ENCODE results near the gene BTBD18. TPM values are rescaled to one million over a fixed set of nuclear protein-coding genes. Genes with fewer than 3 reads are reported as not detected.

Gene BTBD18
- not detected for total RNA-seq

DNA sequence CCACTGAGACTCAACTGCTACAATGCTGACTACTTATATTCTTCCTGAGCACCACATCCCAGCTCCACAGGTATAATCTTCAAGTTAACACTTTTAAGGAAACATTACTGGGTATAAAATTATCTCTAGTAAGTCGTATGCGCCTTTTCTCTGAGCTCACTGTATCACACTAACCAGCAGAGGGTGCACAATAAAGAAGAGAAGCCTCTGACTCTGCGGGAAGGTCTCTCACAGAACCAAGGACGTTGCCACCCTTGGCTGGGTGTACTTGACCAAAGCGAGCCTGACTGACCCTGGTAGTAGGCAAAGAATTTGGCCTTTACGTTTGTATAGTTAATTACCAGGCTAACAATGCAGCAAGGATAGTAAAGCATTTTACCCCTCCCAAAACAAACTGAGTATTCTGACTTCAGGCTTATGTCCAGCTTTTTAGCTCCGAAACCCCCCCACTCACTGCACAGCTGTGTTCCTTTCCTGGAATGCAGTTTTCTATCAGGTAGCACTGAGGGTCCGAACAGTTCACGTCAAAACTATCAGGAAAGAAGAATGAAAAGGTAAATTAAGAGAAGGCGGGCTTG lies at the start of gene BTBD18:
BTBD18 (minus strand) TSS at position 144 of the 578 bp plus-strand sequence. CDS start 631 bp downstream, outside the sequence.
- CTCF ChIA-PET: interaction anchor here (1.2 to 2.2 kb wide), 4 partner anchors 10 to 51 kb away, joined by 3 to 33 read pairs (median 10); partner anchors contain the start of genes CTNND1 and SELENOH
- no peak for ATAC-seq
- DNase-seq: no peak
- Mint-ChIP-seq H3K27me3 (no peaks in the 10 kb centered on the region), H3K4me1 (peaks cover 9% of the 10 kb centered on the region), H3K27ac (no peak within 1 kb of the TSS), H3K36me3 (peaks cover 4% of the 10 kb centered on the region), H3K9me3 (ENCODE audit: low read depth) (no peaks in the 10 kb centered on the region), H3K4me3 (no peak within 1 kb of the TSS)

GRCh38 chr11:57801183-57801485 lies 49.5 kb upstream of the BTBD18 start:
- H3K4me3 Mint-ChIP-seq: no peak overlapping the region

DNA sequence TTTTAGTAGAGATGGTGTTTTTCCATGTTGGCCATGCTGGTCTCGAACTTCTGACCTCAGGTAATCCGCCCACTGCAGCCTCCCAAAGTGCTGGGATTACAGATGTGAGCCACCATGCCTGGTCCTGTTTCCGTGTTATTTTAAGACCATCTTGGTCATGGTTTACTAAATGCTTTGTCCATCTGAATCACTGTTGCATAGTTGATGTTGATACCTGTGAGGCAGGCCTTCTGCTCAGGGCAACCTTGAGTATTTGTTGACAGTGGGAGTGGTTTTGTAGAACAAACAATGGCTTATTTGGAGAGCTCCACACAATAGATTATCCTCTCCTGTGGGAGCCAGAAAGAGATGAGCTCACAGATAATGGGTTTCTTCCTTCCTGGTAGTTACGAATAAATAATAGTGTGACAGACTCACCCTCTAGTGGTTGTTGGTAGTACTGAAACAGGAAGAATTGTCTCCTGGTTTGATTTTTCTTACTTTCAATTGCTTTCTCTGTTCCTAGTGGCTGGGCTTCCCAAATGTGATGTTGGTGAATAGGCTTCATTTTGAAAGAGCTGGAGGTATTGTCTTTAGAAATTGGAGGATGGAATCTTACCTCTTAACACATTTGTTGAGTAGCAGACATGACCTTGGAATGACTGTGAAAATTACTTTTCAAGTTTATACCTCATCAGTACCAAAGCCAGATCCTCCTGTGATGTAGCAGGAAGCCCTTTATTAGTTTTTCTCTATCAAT lies 49.0 kb upstream of the BTBD18 start:
- DNase-seq (no peak), ATAC-seq (peak; percentile 93)
- Mint-ChIP-seq H3K36me3 (peaks cover 5% of the 10 kb centered on the region), H3K27me3 (no peaks in the 10 kb centered on the region), H3K4me1 (peaks cover 27% of the 10 kb centered on the region), H3K27ac (peak overlapping the region; percentile 75), H3K4me3 (no peak overlapping the region), H3K9me3 (ENCODE audit: low read depth) (no peaks in the 10 kb centered on the region)
- CTCF ChIA-PET: interaction anchor here (0.6 to 4.4 kb wide), 54 partner anchors 9 to 1344 kb away, joined by 3 to 39 read pairs (median 6); partner anchors contain the start of genes BTBD18, CLP1, CTNND1 and MED19

More at GRCh38 chr11:57801183-57801485, 49.5 kb upstream of the BTBD18 start:
- ATAC-seq: peak; percentile 31
- H3K27me3 Mint-ChIP-seq: no peaks in the 10 kb centered on the region
- peaks cover 27% of the 10 kb centered on the region for H3K4me1 Mint-ChIP-seq
- CTCF ChIA-PET: interaction anchor here (0.8 to 4.4 kb wide), 47 partner anchors 8 to 1344 kb away, joined by 3 to 39 read pairs (median 7); partner anchors contain the start of genes BTBD18, CLP1, CTNND1 and MED19
- H3K27ac Mint-ChIP-seq: peak overlapping the region; percentile 22
- peaks cover 2% of the 10 kb centered on the region for H3K36me3 Mint-ChIP-seq
- no peak for DNase-seq
- H3K9me3 Mint-ChIP-seq (ENCODE audit: low read depth): no peaks in the 10 kb centered on the region

DNA sequence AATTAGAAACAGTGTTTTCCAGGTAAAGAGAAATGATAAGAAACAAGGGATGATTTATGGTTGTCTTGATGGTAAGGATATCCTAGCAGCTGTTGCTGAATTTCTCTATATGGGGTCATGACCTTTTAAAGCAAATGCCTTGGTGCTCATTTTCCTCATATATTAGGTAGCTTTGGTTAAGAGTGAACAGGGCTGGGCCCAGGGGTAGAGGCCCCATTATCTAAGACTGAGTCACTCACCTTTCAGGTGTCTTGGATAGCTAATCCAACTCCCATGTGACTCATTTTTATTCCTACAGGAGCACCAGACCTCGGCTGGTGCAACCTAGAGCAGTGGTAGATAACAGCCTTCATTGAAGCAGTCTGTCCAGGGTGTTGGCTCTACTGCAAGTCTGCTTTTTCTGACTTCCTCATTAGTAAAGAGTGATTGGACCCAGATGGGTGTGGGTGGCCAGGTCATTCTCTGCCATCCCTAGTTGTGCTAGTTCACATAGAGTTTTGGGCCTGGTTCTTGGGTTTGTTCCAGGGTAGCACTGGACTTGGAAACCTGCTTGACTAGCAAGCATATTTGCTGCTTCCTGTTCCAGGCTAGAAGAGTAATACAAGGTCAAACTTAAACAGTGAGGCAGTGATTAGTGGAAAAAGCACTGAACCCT lies 47.4 kb upstream of the BTBD18 start:
- ATAC-seq: no peak
- no peak for DNase-seq
- no peaks in the 10 kb centered on the region for H3K9me3 Mint-ChIP-seq (ENCODE audit: low read depth)
- CTCF ChIA-PET: interaction anchor here (1.5 to 4.4 kb wide), 8 partner anchors 13 to 341 kb away, joined by 3 to 39 read pairs (median 16); partner anchors contain the start of genes BTBD18, MED19, SELENOH and TMX2
- peaks cover 8% of the 10 kb centered on the region for H3K36me3 Mint-ChIP-seq
- no peaks in the 10 kb centered on the region for H3K27me3 Mint-ChIP-seq
- peak overlapping the region; percentile 27 for H3K27ac Mint-ChIP-seq
- H3K4me1 Mint-ChIP-seq: peaks cover 32% of the 10 kb centered on the region
- H3K4me3 Mint-ChIP-seq: no peak overlapping the region

GRCh38 chr11:57793351-57794115 lies 41.9 kb upstream of the BTBD18 start:
- H3K4me1 Mint-ChIP-seq: peaks cover 44% of the 10 kb centered on the region
- no peak for ATAC-seq

GRCh38 chr11:57792870-57793269 lies 41.3 kb upstream of the BTBD18 start:
- H3K27ac Mint-ChIP-seq: peak overlapping the region; percentile 80
- ATAC-seq (no peak), DNase-seq (no peak)
- H3K27me3 Mint-ChIP-seq: no peaks in the 10 kb centered on the region
- peaks cover 46% of the 10 kb centered on the region for H3K4me1 Mint-ChIP-seq
- H3K9me3 Mint-ChIP-seq (ENCODE audit: low read depth): no peaks in the 10 kb centered on the region
- CTCF ChIA-PET: interaction anchor here (2.3 kb wide), 1 partner anchor 8 kb away, joined by 8 read pairs; no protein-coding TSS in a partner anchor
- H3K36me3 Mint-ChIP-seq: peaks cover 9% of the 10 kb centered on the region
- peak overlapping the region; percentile 52 for H3K4me3 Mint-ChIP-seq

More at GRCh38 chr11:57793351-57794115, 41.9 kb upstream of the BTBD18 start:
- no peak for DNase-seq
- H3K4me3 Mint-ChIP-seq: peak overlapping the region; percentile 52
- H3K27me3 Mint-ChIP-seq: no peaks in the 10 kb centered on the region
- peak overlapping the region; percentile 80 for H3K27ac Mint-ChIP-seq
- H3K36me3 Mint-ChIP-seq: peaks cover 9% of the 10 kb centered on the region
- CTCF ChIA-PET: no interaction called here
- no peaks in the 10 kb centered on the region for H3K9me3 Mint-ChIP-seq (ENCODE audit: low read depth)

- Mint-ChIP-seq H3K27ac (peak overlapping the region; percentile 80), H3K9me3 (ENCODE audit: low read depth) (no peaks in the 10 kb centered on the region), H3K36me3 (peaks cover 9% of the 10 kb centered on the region), H3K4me3 (peak overlapping the region; percentile 52), H3K4me1 (peaks cover 47% of the 10 kb centered on the region), H3K27me3 (no peaks in the 10 kb centered on the region)
- CTCF ChIA-PET: interaction anchor here (2.3 kb wide), 1 partner anchor 9 kb away, joined by 8 read pairs; no protein-coding TSS in a partner anchor
- peak; percentile 94 for ATAC-seq
- DNase-seq: peak; percentile 92
These were observed 40.5 kb upstream of the BTBD18 start for GRCh38 chr11:57792060-57792541.

DNA sequence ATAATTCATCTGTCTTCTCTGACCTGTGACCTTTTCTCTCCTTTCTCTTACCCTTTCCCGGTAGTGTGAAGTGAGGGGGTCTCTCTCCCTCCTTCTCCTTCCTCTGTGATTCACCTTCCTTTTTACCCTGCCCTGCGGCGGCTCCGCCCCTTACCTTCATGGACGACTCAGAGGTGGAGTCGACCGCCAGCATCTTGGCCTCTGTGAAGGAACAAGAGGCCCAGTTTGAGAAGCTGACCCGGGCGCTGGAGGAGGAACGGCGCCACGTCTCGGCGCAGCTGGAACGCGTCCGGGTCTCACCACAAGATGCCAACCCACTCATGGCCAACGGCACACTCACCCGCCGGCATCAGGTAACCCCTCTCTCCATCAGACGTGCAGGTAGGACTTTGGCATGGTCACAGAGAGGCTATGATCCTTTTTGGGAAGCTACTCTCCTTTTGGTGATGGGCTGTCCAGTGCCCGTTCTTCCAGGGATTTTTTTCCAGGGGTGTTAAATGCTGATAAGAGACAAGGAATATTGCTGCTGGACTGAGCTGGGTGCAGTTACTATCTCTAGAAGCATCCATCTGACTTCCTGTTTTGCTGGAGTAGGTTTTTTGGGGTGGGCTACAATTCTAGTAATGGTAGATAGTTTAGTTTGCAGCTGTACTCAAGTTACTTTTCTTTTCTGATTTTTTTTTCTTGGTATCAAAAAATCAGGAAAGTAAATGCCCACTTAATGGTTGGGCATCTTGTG lies 39.9 kb upstream of the BTBD18 start:
- peaks cover 47% of the 10 kb centered on the region for H3K4me1 Mint-ChIP-seq
- H3K36me3 Mint-ChIP-seq: peaks cover 9% of the 10 kb centered on the region
- peak overlapping the region; percentile 52 for H3K4me3 Mint-ChIP-seq
- DNase-seq: no peak
- H3K27ac Mint-ChIP-seq: peak overlapping the region; percentile 80
- peak; percentile 5 for ATAC-seq
- no peaks in the 10 kb centered on the region for H3K27me3 Mint-ChIP-seq
- no peaks in the 10 kb centered on the region for H3K9me3 Mint-ChIP-seq (ENCODE audit: low read depth)
- CTCF ChIA-PET: interaction anchor here (1.2 to 2.3 kb wide), 2 partner anchors 10 to 68 kb away, joined by 3 to 8 read pairs; no protein-coding TSS in a partner anchor

DNA sequence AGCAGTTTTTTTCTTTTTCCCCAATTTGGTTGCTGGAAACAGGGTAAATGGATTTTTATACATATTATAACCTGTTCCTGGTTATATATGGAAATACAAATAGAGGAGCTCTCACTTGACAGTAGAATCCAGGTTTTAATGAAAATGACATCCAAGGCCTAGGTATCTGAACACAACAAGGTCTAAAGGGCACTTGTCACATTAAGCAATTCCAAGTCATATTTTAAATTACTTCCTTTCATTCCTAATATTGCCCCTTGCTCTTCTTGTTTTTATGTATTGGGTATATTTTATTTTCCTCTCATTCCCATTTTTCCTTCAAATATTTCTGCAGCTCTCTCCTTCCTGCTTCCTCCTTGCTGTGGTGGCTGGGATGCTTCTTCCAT lies 37.1 kb upstream of the BTBD18 start:
- CTCF ChIA-PET: interaction anchor here (1.9 kb wide), 1 partner anchor 12 kb away, joined by 8 read pairs; no protein-coding TSS in a partner anchor

DNA sequence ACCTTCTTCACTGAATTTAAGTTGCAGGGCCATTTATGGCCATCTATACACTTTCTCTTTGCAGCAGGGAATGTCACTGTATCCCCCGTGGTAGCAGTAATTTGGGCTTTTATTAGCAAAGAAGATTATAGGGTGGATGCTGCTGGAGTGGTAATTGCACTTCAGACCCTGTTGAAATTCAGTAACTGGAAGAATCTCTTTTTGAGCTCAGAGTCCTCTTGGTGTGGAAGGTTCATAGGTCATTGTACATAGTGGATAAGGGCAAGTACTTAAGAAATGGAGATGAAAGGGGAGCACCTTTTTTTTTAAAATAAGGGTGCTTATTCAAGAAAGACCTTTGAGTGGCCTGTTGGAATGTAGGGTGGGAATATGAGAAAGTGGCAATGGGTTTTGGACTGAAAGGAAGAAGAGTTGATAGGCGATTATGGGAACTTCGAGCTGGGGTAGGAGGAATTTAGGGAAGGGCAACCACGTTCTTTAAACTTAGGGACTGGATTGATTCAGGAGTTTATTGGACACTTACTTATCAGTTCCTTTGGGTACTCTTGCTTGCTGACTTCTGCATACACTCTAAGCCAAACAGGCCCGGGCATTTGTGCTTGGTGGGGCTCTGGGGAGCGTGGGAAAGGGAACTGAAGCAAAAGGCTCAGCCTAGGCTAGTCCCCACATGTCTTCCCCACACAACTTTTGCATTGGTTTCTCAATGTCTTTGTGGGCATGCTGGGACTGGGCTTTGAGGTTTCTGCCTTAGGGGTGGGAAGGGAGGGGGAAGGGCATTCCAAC lies 36.5 kb upstream of the BTBD18 start:
- no peak for ATAC-seq
- Mint-ChIP-seq H3K4me1 (peaks cover 35% of the 10 kb centered on the region), H3K27ac (no peak overlapping the region), H3K9me3 (ENCODE audit: low read depth) (no peaks in the 10 kb centered on the region), H3K36me3 (peaks cover 3% of the 10 kb centered on the region), H3K27me3 (no peaks in the 10 kb centered on the region), H3K4me3 (no peak overlapping the region)
- DNase-seq: no peak
- CTCF ChIA-PET: interaction anchor here (1.9 kb wide), 1 partner anchor 12 kb away, joined by 8 read pairs; no protein-coding TSS in a partner anchor

More for the DNA sequence above, 37.1 kb upstream of the BTBD18 start:
- peaks cover 3% of the 10 kb centered on the region for H3K36me3 Mint-ChIP-seq
- ATAC-seq: no peak
- H3K4me3 Mint-ChIP-seq: no peak overlapping the region
- H3K27me3 Mint-ChIP-seq: no peaks in the 10 kb centered on the region
- peaks cover 41% of the 10 kb centered on the region for H3K4me1 Mint-ChIP-seq
- no peak overlapping the region for H3K27ac Mint-ChIP-seq
- no peaks in the 10 kb centered on the region for H3K9me3 Mint-ChIP-seq (ENCODE audit: low read depth)
- DNase-seq: no peak

DNA sequence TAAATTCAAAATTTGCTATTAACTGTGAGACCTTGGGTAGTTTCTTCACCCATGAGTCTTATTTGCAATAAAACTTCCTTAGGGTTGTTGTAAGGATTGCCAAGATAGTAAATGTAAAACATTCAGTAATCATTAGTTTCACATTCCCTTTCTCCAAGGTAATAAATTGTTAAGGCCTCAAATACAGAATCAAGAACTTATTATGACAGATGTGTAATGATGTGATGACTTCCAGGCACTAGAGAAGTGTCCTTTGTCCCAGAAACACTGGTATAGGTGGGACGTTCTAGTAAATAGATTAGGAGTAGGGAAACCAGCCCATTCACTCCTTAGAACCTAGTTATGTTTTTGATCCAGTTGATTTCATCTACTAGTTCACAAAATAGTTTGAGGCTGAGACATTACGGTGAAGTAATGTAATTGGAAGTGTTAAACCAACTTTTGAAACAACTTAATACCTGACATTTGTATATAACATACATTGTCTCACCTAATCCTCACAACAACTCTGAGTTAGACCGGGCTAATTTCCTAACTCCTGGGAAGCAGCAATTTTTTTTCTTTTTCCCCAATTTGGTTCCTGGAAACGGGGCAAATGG lies 35.5 kb upstream of the BTBD18 start:
- Mint-ChIP-seq H3K27me3 (no peaks in the 10 kb centered on the region), H3K36me3 (peaks cover under 1% of the 10 kb centered on the region), H3K27ac (no peak overlapping the region), H3K9me3 (ENCODE audit: low read depth) (no peaks in the 10 kb centered on the region), H3K4me1 (peaks cover 26% of the 10 kb centered on the region), H3K4me3 (no peak overlapping the region)
- ATAC-seq (no peak), DNase-seq (no peak)
- CTCF ChIA-PET: interaction anchor here (1.3 kb wide), 1 partner anchor 13 kb away, joined by 3 read pairs; no protein-coding TSS in a partner anchor

Measured in activated CD8-positive, alpha-beta memory T cell treated with anti-CD3 and anti-CD28 coated beads, Interleukin-2, amount 10 ng/mL, durations not matched to agents 7 days and 5 days (primary cell).